DMS114 treated with DMSO at 0.1 percent for 48 hours (cell line): Measurements from ENCODE around the gene SELENOW.

Source experiments
- DNase-seq: peaks from one replicate; lab custom pipeline; 2025; ENCODE audit not compliant: unreplicated experiment; lab: John Stamatoyannopoulos, UW

Gene SELENOW

GRCh38 chr19:47820410-47820809 is 41.9 kb downstream of the SELENOW start:
- no peak for DNase-seq

- DNase-seq: no peak
These were observed 43.0 kb downstream of the SELENOW start, which contains the start of gene CRX for GRCh38 chr19:47821460-47822020. Gene CRX, plus strand, starts transcription at chr19:47821937. Its CDS starts 12,507 bp downstream, at chr19:47834444.

- no peak for DNase-seq
These were observed 45.9 kb downstream of the SELENOW start for GRCh38 chr19:47824396-47824795.

- no peak for DNase-seq
These were observed 48.3 kb downstream of the SELENOW start for GRCh38 chr19:47826800-47827199.

- DNase-seq: no peak
These were observed 54.2 kb downstream of the SELENOW start for GRCh38 chr19:47832723-47833122.
